HepG2 (cell line): ENCODE measurements around the gene MAPK8IP1. TPM values are rescaled to one million over a fixed set of nuclear protein-coding genes. Genes with fewer than 3 reads are reported as not detected.

Experiments
- ARNTL ChIP-seq: sonication (generic); formaldehyde crosslinking; IDR thresholded peaks from 2 replicates; pipeline ENCODE4 v1.4.0; 2020; ENCODE audit warnings: mild to moderate bottlenecking, missing genetic modification reagents
- ATRX ChIP-seq: sonication (generic); formaldehyde crosslinking; IDR thresholded peaks from 2 replicates; pipeline ENCODE4 v1.4.0; 2020; ENCODE audit warnings: missing genetic modification reagents, borderline replicate concordance
- CBX1 ChIP-seq: IDR thresholded peaks from one replicate; pipeline ENCODE4 v1.6.1; 2016; ENCODE audit warnings: antibody characterized with exemption, low read depth
- HES4 ChIP-seq: sonication (generic); formaldehyde crosslinking; IDR thresholded peaks from 2 replicates; pipeline ENCODE4 v1.9.0; 2021; ENCODE audit warnings: mild to moderate bottlenecking, missing genetic modification reagents, borderline replicate concordance
- HMG20A ChIP-seq: IDR thresholded peaks from 2 replicates; pipeline ENCODE4 v1.6.1; 2016; ENCODE audit warnings: borderline replicate concordance
- HMG20B ChIP-seq: conservative IDR thresholded peaks from 2 replicates; pipeline ENCODE4 v1.6.1; 2016; ENCODE audit warnings: missing genetic modification reagents, missing compliant biosample characterization
- MTA3 ChIP-seq: sonication (generic); formaldehyde crosslinking; IDR thresholded peaks from 2 replicates; pipeline ENCODE4 v1.4.0; 2020; ENCODE audit warnings: missing genetic modification reagents
- NFRKB ChIP-seq: fragments of 450-650 bp; IDR thresholded peaks from 2 replicates; pipeline ENCODE4 v1.6.1; 2017
- NFYC ChIP-seq: IDR thresholded peaks from 2 replicates; pipeline ENCODE4 v1.6.1; 2016; ENCODE audit warnings: missing genetic modification reagents, missing compliant biosample characterization
- SIX4 ChIP-seq: sonication (generic); formaldehyde crosslinking; IDR thresholded peaks from 2 replicates; pipeline ENCODE4 v1.4.0; 2020; ENCODE audit warnings: missing genetic modification reagents
- ZIK1 ChIP-seq: sonication (generic); formaldehyde crosslinking; IDR thresholded peaks from 2 replicates; pipeline ENCODE4 v1.5.0; 2020; ENCODE audit warnings: mild to moderate bottlenecking, low read depth, missing genetic modification reagents, borderline replicate concordance
- ZNF34 ChIP-seq: sonication (generic); formaldehyde crosslinking; IDR thresholded peaks from 2 replicates; pipeline ENCODE4 v1.4.0; 2020; ENCODE audit warnings: mild to moderate bottlenecking, missing genetic modification reagents, borderline replicate concordance
- ZNF451 ChIP-seq: sonication (generic); formaldehyde crosslinking; IDR thresholded peaks from 2 replicates; pipeline ENCODE4 v1.5.0; 2020; ENCODE audit warnings: mild to moderate bottlenecking, missing genetic modification reagents
- ZNF556 ChIP-seq: sonication (generic); formaldehyde crosslinking; IDR thresholded peaks from 2 replicates; pipeline ENCODE4 v1.4.0; 2020; ENCODE audit warnings: mild to moderate bottlenecking, missing genetic modification reagents, borderline replicate concordance
- polyA plus RNA-seq, 8 experiments: library from polyadenylated mRNA; depleted of rRNA in 3 of 8; stranded (reverse) in 7 of 8; unstranded in 1 of 8; fragments of >200 nt; fragmentation: Illumina TruSeq in 4 of 8; extraction: Trizol in 4 of 8; gene quantifications; 2 replicates each; pipeline versions ENCODE4 v1.2.1 to v1.2.3, GENCODE V29; 2011 to 2016; ENCODE audit warnings: low read depth in 4 of 8, missing spikeins in 1 of 8, mixed read lengths in 1 of 8; ENCODE audit not compliant: insufficient read depth in 1 of 8
- total RNA-seq, 5 experiments: library from RNA; depleted of rRNA; stranded (reverse); fragments of >200 nt; fragmentation: Illumina TruSeq; extraction: Trizol; gene quantifications; 2 replicates each; pipeline ENCODE4 v1.2.3, GENCODE V29; 2016; ENCODE audit warnings: low read depth in 1 of 5
- TF ChIP-seq, protein P1 (sequence below): sonication (generic); formaldehyde crosslinking; IDR thresholded peaks from 2 replicates; pipeline ENCODE4; 2020; ENCODE audit warnings: missing genetic modification reagents, mild to moderate bottlenecking, borderline replicate concordance
- TF ChIP-seq, protein P2 (sequence below): sonication (generic); formaldehyde crosslinking; IDR thresholded peaks from 2 replicates; pipeline ENCODE4 v1.8.0; 2022; ENCODE audit warnings: low read depth, missing genetic modification reagents
- TF ChIP-seq, protein P3 (sequence below): sonication (generic); formaldehyde crosslinking; IDR thresholded peaks from 2 replicates; pipeline ENCODE4 v1.4.0; 2020; ENCODE audit warnings: missing genetic modification reagents, mild to moderate bottlenecking, borderline replicate concordance
- TF ChIP-seq, protein P4 (sequence below), 2 experiments: sonication (generic) in 1 of 2; formaldehyde crosslinking in 1 of 2; IDR thresholded peaks; 2 replicates each; pipeline versions ENCODE4 v1.4.0 to v1.6.1; 2018 to 2020; ENCODE audit warnings: missing genetic modification reagents in 2 of 2, borderline replicate concordance in 1 of 2, low read depth in 1 of 2, mild to moderate bottlenecking in 1 of 2, missing biosample characterization in 1 of 2
- TF ChIP-seq, protein P5 (sequence below): sonication (generic); formaldehyde crosslinking; IDR thresholded peaks from 2 replicates; pipeline ENCODE4 v1.4.0; 2020; ENCODE audit warnings: missing genetic modification reagents
- TF ChIP-seq, protein P6 (sequence below): sonication (generic); formaldehyde crosslinking; conservative IDR thresholded peaks from 2 replicates; pipeline ENCODE4 v1.4.0; 2020; ENCODE audit warnings: missing genetic modification reagents

The MAPK8IP1 gene
- total and polyA plus RNA-seq, 2 of the 13 experiments (the other 11 are each of a cell fraction or from before 2014, with no cell fraction given) = 2.2 to 4.2 TPM

DNA sequence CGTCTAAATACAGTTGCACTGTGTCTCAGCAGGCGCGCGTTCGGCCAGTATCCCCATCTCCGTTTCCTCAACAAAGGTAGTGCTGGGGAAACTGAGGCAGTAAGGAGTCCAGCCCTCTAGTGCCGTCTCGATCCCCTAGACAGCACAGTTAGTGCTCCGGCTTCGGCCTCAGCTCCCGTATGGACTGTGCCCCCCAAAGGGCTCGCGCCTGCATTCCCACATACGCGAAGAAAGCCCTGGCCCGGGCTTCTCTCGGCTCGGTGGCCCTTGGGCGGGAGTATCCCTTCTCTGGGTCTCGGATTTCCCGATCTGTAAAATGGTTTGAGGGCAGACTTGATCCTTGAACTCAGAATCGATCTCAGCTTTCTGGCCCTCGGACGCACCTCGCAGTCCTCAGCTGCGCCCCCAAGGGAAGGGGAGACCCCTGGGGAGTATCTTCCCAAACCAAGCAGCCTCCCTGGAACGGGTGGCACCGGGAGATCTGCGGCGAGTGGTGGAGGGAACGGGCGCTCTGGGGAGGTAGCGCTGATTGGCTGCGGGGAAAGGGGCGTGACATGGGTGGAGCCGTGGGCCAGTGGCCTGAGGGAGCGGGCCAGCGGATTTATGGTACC is 33.0 kb downstream of the MAPK8IP1 start (continued):
- TF ChIP-seq, protein P1, sequence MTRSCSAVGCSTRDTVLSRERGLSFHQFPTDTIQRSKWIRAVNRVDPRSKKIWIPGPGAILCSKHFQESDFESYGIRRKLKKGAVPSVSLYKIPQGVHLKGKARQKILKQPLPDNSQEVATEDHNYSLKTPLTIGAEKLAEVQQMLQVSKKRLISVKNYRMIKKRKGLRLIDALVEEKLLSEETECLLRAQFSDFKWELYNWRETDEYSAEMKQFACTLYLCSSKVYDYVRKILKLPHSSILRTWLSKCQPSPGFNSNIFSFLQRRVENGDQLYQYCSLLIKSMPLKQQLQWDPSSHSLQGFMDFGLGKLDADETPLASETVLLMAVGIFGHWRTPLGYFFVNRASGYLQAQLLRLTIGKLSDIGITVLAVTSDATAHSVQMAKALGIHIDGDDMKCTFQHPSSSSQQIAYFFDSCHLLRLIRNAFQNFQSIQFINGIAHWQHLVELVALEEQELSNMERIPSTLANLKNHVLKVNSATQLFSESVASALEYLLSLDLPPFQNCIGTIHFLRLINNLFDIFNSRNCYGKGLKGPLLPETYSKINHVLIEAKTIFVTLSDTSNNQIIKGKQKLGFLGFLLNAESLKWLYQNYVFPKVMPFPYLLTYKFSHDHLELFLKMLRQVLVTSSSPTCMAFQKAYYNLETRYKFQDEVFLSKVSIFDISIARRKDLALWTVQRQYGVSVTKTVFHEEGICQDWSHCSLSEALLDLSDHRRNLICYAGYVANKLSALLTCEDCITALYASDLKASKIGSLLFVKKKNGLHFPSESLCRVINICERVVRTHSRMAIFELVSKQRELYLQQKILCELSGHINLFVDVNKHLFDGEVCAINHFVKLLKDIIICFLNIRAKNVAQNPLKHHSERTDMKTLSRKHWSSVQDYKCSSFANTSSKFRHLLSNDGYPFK = no peak
- TF ChIP-seq NFRKB (no peak), HES4 (peak; percentile 42; the same call in 1 of the 2 replicates), SIX4 (CRISPR knock-in tag) (no peak), ZNF556 (CRISPR knock-in tag) (no peak), HMG20A (CRISPR knock-in tag) (no peak), MTA3 (no peak), ZNF451 (CRISPR knock-in tag) (no peak), NFYC (CRISPR knock-in tag) (peak; percentile 75), ARNTL (CRISPR knock-in tag) (no peak), HMG20B (no peak), ZIK1 (CRISPR knock-in tag) (no peak), ZNF34 (CRISPR knock-in tag) (no peak), ATRX (CRISPR knock-in tag) (no peak), CBX1 (no peak)
- TF ChIP-seq, protein P2, sequence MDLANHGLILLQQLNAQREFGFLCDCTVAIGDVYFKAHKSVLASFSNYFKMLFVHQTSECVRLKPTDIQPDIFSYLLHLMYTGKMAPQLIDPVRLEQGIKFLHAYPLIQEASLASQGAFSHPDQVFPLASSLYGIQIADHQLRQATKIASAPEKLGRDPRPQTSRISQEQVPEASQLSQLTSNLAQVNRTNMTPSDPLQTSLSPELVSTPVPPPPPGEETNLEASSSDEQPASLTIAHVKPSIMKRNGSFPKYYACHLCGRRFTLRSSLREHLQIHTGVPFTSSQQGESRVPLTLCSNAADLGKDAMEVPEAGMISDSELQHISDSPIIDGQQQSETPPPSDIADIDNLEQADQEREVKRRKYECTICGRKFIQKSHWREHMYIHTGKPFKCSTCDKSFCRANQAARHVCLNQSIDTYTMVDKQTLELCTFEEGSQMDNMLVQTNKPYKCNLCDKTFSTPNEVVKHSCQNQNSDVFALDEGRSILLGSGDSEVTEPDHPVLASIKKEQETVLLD (CRISPR knock-in tag) = 0 out of 2 replicates have a peak, but pooled peaks have one; percentile 5
- TF ChIP-seq, protein P3, sequence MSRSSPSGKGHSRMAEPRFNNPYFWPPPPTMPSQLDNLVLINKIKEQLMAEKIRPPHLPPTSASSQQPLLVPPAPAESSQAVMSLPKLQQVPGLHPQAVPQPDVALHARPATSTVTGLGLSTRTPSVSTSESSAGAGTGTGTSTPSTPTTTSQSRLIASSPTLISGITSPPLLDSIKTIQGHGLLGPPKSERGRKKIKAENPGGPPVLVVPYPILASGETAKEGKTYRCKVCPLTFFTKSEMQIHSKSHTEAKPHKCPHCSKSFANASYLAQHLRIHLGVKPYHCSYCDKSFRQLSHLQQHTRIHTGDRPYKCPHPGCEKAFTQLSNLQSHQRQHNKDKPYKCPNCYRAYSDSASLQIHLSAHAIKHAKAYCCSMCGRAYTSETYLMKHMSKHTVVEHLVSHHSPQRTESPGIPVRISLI (CRISPR knock-in tag) = no peak
- TF ChIP-seq, protein P4, sequence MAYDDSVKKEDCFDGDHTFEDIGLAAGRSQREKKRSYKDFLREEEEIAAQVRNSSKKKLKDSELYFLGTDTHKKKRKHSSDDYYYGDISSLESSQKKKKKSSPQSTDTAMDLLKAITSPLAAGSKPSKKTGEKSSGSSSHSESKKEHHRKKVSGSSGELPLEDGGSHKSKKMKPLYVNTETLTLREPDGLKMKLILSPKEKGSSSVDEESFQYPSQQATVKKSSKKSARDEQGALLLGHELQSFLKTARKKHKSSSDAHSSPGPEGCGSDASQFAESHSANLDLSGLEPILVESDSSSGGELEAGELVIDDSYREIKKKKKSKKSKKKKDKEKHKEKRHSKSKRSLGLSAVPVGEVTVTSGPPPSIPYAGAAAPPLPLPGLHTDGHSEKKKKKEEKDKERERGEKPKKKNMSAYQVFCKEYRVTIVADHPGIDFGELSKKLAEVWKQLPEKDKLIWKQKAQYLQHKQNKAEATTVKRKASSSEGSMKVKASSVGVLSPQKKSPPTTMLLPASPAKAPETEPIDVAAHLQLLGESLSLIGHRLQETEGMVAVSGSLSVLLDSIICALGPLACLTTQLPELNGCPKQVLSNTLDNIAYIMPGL (CRISPR knock-in tag; IDR thresholded peaks at IDR 0.05; ENCODE audit: borderline replicate concordance in 1 of 2, low read depth in 1 of 2) = peak in 1 of 2 experiments; percentile 31; a peak in 1 of 4 replicates
- TF ChIP-seq, protein P5, sequence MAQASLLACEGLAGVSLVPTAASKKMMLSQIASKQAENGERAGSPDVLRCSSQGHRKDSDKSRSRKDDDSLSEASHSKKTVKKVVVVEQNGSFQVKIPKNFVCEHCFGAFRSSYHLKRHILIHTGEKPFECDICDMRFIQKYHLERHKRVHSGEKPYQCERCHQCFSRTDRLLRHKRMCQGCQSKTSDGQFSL (CRISPR knock-in tag) = no peak
- TF ChIP-seq, protein P6, sequence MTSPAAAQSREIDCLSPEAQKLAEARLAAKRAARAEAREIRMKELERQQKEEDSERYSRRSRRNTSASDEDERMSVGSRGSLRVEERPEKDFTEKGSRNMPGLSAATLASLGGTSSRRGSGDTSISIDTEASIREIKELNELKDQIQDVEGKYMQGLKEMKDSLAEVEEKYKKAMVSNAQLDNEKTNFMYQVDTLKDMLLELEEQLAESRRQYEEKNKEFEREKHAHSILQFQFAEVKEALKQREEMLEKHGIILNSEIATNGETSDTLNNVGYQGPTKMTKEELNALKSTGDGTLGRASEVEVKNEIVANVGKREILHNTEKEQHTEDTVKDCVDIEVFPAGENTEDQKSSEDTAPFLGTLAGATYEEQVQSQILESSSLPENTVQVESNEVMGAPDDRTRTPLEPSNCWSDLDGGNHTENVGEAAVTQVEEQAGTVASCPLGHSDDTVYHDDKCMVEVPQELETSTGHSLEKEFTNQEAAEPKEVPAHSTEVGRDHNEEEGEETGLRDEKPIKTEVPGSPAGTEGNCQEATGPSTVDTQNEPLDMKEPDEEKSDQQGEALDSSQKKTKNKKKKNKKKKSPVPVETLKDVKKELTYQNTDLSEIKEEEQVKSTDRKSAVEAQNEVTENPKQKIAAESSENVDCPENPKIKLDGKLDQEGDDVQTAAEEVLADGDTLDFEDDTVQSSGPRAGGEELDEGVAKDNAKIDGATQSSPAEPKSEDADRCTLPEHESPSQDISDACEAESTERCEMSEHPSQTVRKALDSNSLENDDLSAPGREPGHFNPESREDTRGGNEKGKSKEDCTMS (CRISPR knock-in tag) = no peak
